Stimulated activated naive CD8-positive, alpha-beta T cell treated with anti-CD3 and anti-CD28 coated beads, Interleukin-15, amount 100 ng/mL, for 72 hours (primary cell): ENCODE measurements around the gene ZCCHC2.
A peak's percentile ranks its signal among the peaks of the same experiment; 100 is the strongest.

Source experiments
- ATAC-seq: fragments of 150-1000 bp; cut with Tn5 transposase; 2 replicates; pipeline ENCODE4 v1.10.0; 2021; ENCODE audit warnings: mild to moderate bottlenecking, moderate library complexity
- DNase-seq, 2 donors: peaks; one replicate each; pipeline ENCODE4 v3.0.0; 2021 to 2022
- H3K27ac Mint-ChIP-seq, 2 donors: one replicate each; pipeline ENCODE4 v1.8.0; 2022; ENCODE audit warnings: mild to moderate bottlenecking in 2 of 2, mixed read lengths in 2 of 2, moderate library complexity in 2 of 2
- H3K27me3 Mint-ChIP-seq: one replicate; pipeline ENCODE4 v1.8.0; 2022; ENCODE audit warnings: mixed read lengths
- H3K4me1 Mint-ChIP-seq: one replicate; pipeline ENCODE4 v1.8.0; 2022; ENCODE audit warnings: mild to moderate bottlenecking, mixed read lengths
- H3K4me3 Mint-ChIP-seq, 2 donors: one replicate each; pipeline ENCODE4 v1.8.0; 2022; ENCODE audit warnings: mild to moderate bottlenecking in 2 of 2, mixed read lengths in 2 of 2, moderate library complexity in 1 of 2
- H3K9me3 Mint-ChIP-seq, 2 donors: one replicate each; pipeline ENCODE4 v1.8.0; 2022; ENCODE audit warnings: mixed read lengths in 2 of 2

The ZCCHC2 gene

DNA sequence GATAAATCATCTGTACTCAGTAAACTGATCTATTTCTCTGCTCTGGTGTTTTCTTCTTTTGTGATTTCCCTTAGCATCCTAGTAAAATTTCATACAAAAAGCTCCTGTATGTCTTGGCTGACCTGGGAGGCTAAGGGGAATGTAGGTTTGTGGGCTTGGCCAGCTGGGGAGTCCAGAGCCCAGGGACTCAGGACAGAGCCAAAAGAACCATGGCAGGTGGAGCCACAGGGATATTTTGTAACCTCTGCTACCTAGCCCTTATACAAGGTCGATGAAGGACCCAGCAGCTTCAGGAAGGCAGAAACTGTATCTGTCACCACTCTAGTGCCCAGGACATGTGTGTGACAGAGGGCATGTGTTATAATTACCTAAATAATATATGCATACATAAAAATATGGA is 22.7 kb upstream of the ZCCHC2 start:
- Mint-ChIP-seq H3K27ac (no peak overlapping the region), H3K27me3 (no peaks in the 10 kb centered on the region), H3K4me3 (no peak overlapping the region), H3K9me3 (no peaks in the 10 kb centered on the region), H3K4me1 (peaks cover 3% of the 10 kb centered on the region)
- ATAC-seq, result no peak
- DNase-seq, result no peak

DNA sequence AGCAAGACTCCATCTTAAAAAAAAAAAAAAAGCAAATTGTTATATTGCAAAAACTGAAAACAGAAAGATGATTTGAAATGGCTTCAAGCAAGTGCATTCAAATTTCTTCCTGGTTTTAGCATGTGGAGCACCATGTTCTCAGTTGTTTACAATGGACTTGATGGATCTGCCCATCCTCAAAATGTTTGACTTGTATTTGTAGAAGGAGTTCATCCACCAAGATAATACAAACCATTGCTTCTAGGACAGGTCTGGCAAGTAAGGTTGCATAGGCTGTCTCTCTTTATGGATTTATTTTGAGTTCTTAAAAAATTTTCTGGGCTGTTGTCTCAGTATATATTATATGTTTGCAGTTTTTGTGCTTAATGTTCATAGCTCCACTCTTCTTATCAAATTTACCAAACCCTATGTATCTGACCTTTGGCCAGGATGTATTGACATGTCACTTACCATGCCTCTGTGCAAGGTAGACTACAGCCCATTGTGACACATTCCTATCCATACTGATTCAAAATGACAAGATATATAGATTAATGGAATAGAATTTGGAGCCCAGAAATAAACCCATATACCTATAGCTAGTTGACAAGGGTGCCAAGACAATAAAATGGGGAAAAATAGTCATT is 21.7 kb upstream of the ZCCHC2 start:
- ATAC-seq (no peak), DNase-seq (no peak)
- no peak overlapping the region for H3K4me3 Mint-ChIP-seq
- H3K9me3 Mint-ChIP-seq, result no peaks in the 10 kb centered on the region
- peaks cover 12% of the 10 kb centered on the region for H3K4me1 Mint-ChIP-seq
- no peaks in the 10 kb centered on the region for H3K27me3 Mint-ChIP-seq
- H3K27ac Mint-ChIP-seq, result no peak overlapping the region

DNA sequence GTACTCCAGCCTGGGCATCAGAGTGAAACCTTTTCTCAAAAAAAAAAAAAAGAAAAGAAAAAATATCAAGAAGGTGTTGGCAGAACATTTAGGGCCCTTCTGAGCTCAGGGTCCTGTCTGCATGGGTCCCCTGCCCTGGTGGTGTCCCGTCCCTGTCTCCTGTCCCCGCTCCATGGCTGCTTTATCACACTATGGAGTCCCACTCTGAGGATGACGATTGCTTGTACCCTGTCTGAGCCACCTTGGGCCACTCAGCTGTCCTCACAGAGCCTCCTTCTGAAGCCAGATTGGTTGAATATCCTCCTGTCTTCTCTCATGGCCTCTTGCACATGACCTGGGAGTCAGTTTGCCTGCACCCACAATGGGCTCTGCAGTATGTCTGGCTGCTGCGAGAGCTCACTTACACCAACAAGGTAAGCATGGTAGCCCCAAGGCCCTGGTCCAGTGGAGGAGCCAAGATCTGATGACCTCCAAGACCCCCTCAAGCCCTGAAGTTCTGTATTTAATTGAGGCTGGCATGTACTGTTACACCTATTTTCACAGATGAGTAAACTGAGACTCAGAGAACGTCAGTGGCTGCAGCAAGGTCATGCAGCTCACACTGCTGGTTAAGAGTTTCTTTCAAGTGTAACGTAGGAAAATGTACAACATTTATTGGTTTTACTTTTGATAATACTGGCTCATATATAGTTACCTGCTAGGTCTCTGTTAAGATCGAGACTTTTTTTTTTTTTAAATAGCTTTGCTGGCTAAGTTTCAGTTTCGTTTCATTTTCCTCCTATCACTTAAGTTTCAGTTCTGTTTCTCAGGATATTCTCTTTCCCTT is 16.9 kb upstream of the ZCCHC2 start:
- no peaks in the 10 kb centered on the region for H3K9me3 Mint-ChIP-seq
- H3K4me3 Mint-ChIP-seq, result peak overlapping the region; percentile 75 to 81
- DNase-seq (peak; percentile 36 to 48), ATAC-seq (peak; percentile 99)
- H3K27ac Mint-ChIP-seq, result peak overlapping the region; percentile 89 to 92
- H3K4me1 Mint-ChIP-seq, result peaks cover 23% of the 10 kb centered on the region
- no peaks in the 10 kb centered on the region for H3K27me3 Mint-ChIP-seq

DNA sequence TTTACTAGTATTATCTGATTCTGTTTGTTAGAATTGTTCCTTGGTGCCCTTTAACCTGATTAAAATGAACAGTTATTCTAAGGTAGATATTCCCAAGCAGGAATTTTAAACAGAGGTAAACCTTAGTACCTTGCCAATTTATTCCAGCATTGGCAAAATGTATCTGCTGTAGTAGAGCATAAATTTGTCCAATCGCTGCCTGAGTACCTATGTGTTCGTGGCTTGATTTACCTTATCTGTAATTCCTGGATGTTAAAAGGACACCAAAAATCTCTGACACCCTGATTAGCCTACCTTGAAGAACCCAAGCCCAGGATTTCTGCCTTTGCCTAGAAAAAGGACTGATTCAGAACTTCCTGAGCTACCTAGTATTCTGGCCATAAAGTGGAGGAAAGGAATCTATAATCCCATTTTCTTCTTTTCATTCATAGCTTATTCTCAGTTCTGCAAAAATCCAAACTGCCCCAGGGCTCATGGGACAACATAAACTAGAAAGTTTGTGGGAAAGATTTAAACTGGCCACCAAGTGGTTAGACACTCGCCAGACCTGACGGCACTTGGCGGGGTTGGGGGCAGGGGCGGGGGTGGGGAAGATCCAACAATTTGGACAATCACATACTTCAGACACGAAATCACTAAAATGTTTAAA is 16.2 kb upstream of the ZCCHC2 start:
- Mint-ChIP-seq H3K4me3 (peak overlapping the region; percentile 75 to 81), H3K4me1 (peaks cover 23% of the 10 kb centered on the region), H3K27ac (peak overlapping the region; percentile 65 to 92), H3K27me3 (no peaks in the 10 kb centered on the region), H3K9me3 (peaks cover 2 to 3% of the 10 kb centered on the region in 2 donors)
- DNase-seq, result no peak
- ATAC-seq, result peak; percentile 6

DNA sequence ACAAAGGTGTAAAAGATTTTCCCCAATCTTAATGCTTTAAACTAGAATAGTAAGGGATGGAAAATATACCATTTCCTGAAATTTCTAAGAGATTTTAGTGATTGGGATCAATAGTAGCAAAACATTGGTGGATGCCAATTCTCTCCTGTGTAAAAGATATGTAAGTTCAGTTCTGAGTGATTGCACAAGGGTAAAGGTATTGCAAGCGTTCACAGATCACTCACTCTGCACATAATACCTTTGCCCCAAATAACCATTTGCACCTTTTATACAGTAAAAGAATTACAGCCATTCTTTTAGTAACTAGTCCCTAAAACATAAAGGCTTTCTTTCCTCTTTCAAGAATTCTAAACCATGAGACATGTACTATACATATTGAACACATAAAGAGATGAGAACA is 13.0 kb upstream of the ZCCHC2 start:
- peaks cover 23% of the 10 kb centered on the region for H3K4me1 Mint-ChIP-seq
- H3K4me3 Mint-ChIP-seq, result no peak overlapping the region
- H3K9me3 Mint-ChIP-seq, result peaks cover 28 to 31% of the 10 kb centered on the region in 2 donors
- no peak overlapping the region for H3K27ac Mint-ChIP-seq
- no peak for ATAC-seq
- H3K27me3 Mint-ChIP-seq, result no peaks in the 10 kb centered on the region
- DNase-seq, result no peak

DNA sequence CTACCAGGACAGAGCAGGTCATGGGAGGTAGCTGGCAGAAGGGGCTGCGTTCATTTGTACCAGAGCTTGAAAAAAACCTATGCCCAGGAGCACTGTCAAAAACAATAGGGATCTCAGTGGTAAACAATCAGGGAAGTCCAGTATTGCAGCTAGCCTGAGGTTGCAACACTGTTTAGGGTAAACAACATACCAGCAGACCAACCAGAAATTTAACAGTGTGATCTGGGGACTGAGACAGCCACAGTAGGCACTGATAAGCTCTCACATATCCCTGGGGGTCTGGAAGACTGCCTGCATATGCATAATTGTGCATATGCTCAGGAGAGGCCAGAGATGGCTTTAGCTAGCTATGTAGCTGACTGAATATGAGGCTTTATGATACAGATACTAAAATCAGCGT is 12.0 kb upstream of the ZCCHC2 start:
- no peaks in the 10 kb centered on the region for H3K27me3 Mint-ChIP-seq
- no peak overlapping the region for H3K27ac Mint-ChIP-seq
- peaks cover 28 to 31% of the 10 kb centered on the region in 2 donors for H3K9me3 Mint-ChIP-seq
- H3K4me1 Mint-ChIP-seq, result peaks cover 14% of the 10 kb centered on the region
- H3K4me3 Mint-ChIP-seq, result no peak overlapping the region
- ATAC-seq, result no peak
- DNase-seq, result no peak

DNA sequence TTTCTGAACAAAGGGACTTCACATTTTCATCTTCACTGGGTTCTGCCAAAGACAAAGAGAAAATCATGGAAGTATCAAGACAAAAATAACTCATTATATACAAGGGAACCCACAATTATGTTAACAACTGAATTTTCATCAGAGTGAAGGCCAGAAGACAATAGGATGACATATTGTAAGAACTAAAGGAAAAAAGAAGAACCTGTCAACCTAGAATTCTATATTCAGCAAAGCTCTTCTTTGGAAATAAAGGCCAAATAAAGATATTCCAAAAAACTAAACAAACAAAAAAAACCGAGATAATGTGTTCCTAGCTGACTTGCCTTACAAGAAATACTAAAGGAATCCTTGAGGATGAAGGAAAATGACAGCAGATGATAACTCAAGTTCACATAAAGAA is 10.3 kb upstream of the ZCCHC2 start:
- DNase-seq (no peak), ATAC-seq (no peak)
- peaks cover 28 to 31% of the 10 kb centered on the region in 2 donors for H3K9me3 Mint-ChIP-seq
- no peak overlapping the region for H3K27ac Mint-ChIP-seq
- H3K27me3 Mint-ChIP-seq, result no peaks in the 10 kb centered on the region
- no peaks in the 10 kb centered on the region for H3K4me1 Mint-ChIP-seq
- H3K4me3 Mint-ChIP-seq, result no peak overlapping the region

DNA sequence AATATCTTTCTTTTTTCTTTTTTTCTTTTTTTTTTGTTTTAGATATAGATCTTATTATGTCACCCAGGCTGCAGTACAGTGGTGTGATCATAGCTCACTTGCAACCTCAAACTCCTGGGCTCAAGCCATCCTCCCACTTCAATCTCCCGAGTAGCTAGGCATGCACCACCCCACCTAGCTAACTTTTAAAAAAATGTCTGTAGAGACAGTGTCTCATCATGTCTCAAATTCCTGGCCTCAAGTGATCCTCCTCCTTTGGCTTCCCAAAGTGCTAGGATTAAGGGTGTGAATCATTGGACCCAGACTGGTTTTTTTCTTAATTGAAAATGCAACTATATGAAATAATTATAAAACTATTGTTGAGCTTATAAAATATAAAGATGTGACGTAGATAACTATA is 9.8 kb upstream of the ZCCHC2 start:
- no peaks in the 10 kb centered on the region for H3K4me1 Mint-ChIP-seq
- peaks cover 28 to 31% of the 10 kb centered on the region in 2 donors for H3K9me3 Mint-ChIP-seq
- H3K27ac Mint-ChIP-seq, result no peak overlapping the region
- no peaks in the 10 kb centered on the region for H3K27me3 Mint-ChIP-seq
- H3K4me3 Mint-ChIP-seq, result no peak overlapping the region
- no peak for ATAC-seq
- DNase-seq, result no peak

DNA sequence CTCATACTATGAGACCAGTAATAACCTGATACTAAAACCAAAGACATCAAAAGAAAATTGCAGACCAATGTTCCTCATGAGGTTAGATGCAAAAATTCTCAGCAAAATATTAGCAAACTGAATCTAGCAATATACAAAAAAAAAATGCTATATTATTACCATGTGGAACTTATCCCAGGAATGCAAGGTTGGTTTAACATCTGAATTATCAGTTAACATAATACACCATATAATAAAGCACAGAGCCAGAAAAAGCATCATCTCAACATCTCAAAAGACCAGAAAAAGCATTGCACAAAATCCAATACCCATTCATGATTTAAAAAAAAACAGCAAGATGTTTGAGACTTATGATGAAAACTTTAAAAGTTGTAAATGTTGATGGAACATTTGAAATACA is 8.3 kb upstream of the ZCCHC2 start:
- Mint-ChIP-seq H3K4me3 (no peak overlapping the region), H3K27me3 (no peaks in the 10 kb centered on the region), H3K4me1 (no peaks in the 10 kb centered on the region), H3K9me3 (peaks cover 28 to 31% of the 10 kb centered on the region in 2 donors), H3K27ac (no peak overlapping the region)
- DNase-seq (no peak), ATAC-seq (no peak)

DNA sequence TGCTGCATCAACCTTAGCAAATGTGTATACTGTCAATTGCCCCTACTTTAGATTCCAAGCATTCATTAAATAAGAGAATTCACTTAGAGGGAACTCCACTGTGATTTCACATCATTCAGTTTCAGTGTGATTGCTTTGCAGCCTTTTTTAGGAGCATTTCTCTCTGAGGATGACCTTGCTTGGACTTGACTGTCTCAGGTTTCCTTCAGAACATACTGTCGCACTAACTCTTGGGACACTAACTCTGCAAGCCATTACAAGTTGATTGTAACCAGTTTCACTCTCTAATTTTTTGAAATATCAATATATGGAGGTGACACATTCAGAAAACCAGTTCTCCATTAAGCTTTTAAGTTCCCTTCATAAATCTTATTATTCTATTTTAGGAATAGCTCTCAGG is 6.6 kb upstream of the ZCCHC2 start:
- peaks cover 28 to 31% of the 10 kb centered on the region in 2 donors for H3K9me3 Mint-ChIP-seq
- no peaks in the 10 kb centered on the region for H3K27me3 Mint-ChIP-seq
- H3K4me1 Mint-ChIP-seq, result peaks cover 11% of the 10 kb centered on the region
- H3K27ac Mint-ChIP-seq, result no peak overlapping the region
- no peak for ATAC-seq
- no peak overlapping the region for H3K4me3 Mint-ChIP-seq
- DNase-seq, result no peak

DNA sequence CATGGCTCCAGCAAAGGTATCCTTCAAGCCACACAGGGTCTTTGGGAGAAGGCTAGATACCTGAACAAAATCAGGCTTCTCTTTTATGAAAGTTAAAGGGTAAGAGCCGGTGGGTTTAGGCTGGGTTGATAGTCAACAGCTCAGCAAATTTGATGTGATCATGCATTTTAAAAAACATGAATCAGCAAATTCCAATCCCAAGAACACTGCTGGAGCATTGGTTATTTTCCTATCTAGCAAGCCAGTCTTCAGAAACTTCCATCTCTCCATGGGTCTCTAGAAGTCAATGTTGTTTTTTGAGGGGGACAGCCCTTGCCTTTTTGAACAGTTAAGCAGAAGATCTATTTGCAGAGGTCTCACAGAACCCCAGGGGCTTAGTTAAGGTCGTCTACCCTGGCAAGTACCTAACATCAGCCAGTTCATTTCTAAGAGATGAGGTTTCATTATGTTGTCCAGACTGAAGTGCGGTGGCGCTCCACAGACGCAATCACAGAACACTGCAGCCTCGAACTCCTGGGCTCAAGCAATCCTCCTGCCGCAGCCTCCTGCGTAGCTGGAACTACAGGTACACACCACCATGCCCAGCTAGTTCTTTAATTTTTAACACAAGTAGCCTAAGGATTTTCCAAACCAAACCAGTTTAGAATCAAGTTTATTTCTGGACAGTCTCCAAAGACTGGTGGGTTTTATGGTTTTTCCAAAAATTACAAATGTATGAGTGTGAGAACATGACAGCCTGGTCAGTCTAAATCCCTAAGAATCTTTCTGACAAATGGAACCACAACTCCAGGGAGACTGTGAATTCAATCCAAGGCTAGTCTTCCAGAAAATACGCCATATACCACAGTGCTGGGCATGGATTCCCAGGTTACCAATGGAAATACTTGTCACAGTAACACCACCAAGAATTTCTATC is 4.1 kb upstream of the ZCCHC2 start:
- Mint-ChIP-seq H3K4me1 (peaks cover 18% of the 10 kb centered on the region), H3K27ac (no peak overlapping the region), H3K9me3 (peaks cover 7 to 9% of the 10 kb centered on the region in 2 donors), H3K27me3 (no peaks in the 10 kb centered on the region), H3K4me3 (no peak overlapping the region)
- ATAC-seq (no peak), DNase-seq (no peak)

DNA sequence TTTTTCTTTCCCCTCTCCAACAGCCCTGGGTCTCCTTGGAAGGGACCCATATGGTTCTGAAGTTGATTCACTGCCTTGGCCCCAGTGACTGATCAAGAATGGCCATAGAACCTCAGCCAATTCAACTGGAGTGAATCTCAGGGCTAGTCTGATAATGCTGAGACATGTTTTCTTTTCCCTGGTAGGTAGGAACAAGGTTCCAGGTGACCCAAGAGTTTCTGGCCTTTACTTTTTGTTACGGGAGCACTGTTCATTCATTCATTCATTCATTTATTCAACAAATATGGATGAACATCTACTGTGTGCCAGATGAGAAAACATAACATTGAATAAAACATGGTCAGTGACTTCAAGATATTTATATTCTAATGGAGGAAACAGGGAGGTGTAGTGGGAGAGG is 3.1 kb upstream of the ZCCHC2 start:
- no peak overlapping the region for H3K4me3 Mint-ChIP-seq
- no peak overlapping the region for H3K27ac Mint-ChIP-seq
- peaks cover 18% of the 10 kb centered on the region for H3K4me1 Mint-ChIP-seq
- no peaks in the 10 kb centered on the region for H3K9me3 Mint-ChIP-seq
- no peaks in the 10 kb centered on the region for H3K27me3 Mint-ChIP-seq
- no peak for DNase-seq
- no peak for ATAC-seq

DNA sequence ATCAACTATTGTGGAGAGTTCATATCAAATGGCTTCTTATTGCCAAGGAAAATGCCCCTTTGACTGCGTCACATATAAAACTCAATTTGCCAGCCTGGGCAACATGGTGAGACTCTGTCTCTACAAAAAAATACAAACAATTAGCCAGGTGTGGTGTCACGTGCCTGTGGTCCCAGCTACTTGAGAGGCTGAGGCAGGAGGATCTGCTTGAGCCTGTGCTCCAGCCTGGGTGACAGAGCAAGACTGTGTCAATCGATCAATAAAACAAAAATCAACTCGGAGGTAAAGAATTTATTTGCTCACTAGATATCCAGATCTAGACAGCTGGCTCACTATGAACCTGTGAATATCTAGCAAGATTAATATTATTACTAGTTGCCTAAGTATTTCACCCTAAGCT is 1.7 kb upstream of the ZCCHC2 start:
- DNase-seq, result no peak
- H3K27ac Mint-ChIP-seq, result peak overlapping the region in 1 of 2 donors; percentile 57
- H3K4me3 Mint-ChIP-seq, result peak overlapping the region; percentile 38 to 88
- no peaks in the 10 kb centered on the region for H3K9me3 Mint-ChIP-seq
- H3K27me3 Mint-ChIP-seq, result no peaks in the 10 kb centered on the region
- ATAC-seq, result no peak
- peaks cover 18% of the 10 kb centered on the region for H3K4me1 Mint-ChIP-seq

DNA sequence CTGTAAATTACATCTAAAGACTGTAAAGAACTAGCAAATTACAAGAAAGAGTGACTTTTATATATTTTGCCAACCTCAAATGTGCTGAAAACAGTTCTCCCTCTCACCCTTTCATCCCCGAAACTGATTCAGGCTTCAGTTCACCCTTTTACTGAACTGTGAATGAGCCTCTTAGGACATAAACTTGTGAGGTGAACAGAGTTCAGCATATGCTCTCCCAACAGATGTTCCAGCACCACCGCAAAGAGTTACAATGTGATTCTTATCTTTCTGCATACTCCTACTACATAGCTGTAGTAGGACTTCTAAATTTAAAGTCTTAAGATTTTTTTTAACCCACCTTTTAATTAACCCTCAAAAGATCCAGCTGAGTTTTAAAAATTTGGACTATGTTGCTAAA is 1.2 kb upstream of the ZCCHC2 start:
- ATAC-seq (no peak), DNase-seq (no peak)
- H3K9me3 Mint-ChIP-seq, result no peaks in the 10 kb centered on the region
- H3K27me3 Mint-ChIP-seq, result no peaks in the 10 kb centered on the region
- peaks cover 18% of the 10 kb centered on the region for H3K4me1 Mint-ChIP-seq
- H3K27ac Mint-ChIP-seq, result peak overlapping the region; percentile 92 to 97
- peak overlapping the region; percentile 88 to 97 for H3K4me3 Mint-ChIP-seq

DNA sequence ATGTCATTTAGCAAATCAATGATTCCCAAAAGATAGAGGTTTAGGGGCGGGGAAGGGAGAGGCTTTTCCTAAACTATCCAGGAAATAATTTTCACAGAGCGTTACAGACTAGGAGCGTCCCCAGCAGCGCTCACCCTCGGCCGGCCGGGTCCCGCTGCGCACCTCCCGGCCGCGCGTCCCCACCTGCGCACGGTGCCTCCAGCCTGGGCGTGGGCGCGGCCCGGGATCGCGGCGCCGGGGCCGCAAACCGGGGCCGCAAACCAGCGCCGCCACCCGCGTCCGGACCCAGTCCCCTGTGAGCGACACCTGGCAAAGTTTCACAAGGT is 684 bp upstream of the ZCCHC2 start:
- H3K4me3 Mint-ChIP-seq, result peak overlapping the region; percentile 88 to 97
- peaks cover 18% of the 10 kb centered on the region for H3K4me1 Mint-ChIP-seq
- peak; percentile 0 for ATAC-seq
- peak overlapping the region; percentile 92 to 97 for H3K27ac Mint-ChIP-seq
- no peak for DNase-seq
- no peaks in the 10 kb centered on the region for H3K27me3 Mint-ChIP-seq
- H3K9me3 Mint-ChIP-seq, result no peaks in the 10 kb centered on the region
